NCI-H1694 (cell line): Measurements from ENCODE around the gene USP38.

Source experiments
- DNase-seq: peaks from one replicate; lab custom pipeline; 2025; lab: John Stamatoyannopoulos, UW

The USP38 gene

GRCh38 chr4:143270256-143270838, 85.6 kb downstream of the USP38 start:
- no peak for DNase-seq
